ENCODE data around the gene CDH24. TPM values are rescaled to one million over a fixed set of nuclear protein-coding genes. Genes with fewer than 3 reads are reported as not detected.

The CDH24 gene
- total RNA-seq, 6 donors from 2014 or later = 2.0 to 8.0 (median 4.2) TPM

GRCh38 chr14:23023022-23023794 is 34.1 kb downstream of the CDH24 start:
- H3K36me3 ChIP-seq = peaks cover 4 to 41% (median 27%) of the 10 kb centered on the region in 4 donors
- no peak overlapping the region for H3K4me3 ChIP-seq
- DNase-seq = no peak
- ATAC-seq (ENCODE audit: low FRiP score in 2 of 2) = no peak
- TF ChIP-seq POLR2A (IDR thresholded peaks at IDR 0.05) (no peak), POLR2AphosphoS5 (IDR thresholded peaks at IDR 0.05) (no peak), CTCF (IDR thresholded peaks at IDR 0.05) (no peak), EP300 (IDR thresholded peaks at IDR 0.05) (no peak)
- peaks cover 0 to 5% (median under 1%) of the 10 kb centered on the region in 4 donors for H3K4me1 ChIP-seq
- H3K27ac ChIP-seq = no peak overlapping the region
- WGBS, 2 donors = 86 to 88% methylated on average over 8 of the region's 8 CpGs
- H3K9me3 ChIP-seq = no peaks in the 10 kb centered on the region
- H3K27me3 ChIP-seq = no peaks in the 10 kb centered on the region

DNA sequence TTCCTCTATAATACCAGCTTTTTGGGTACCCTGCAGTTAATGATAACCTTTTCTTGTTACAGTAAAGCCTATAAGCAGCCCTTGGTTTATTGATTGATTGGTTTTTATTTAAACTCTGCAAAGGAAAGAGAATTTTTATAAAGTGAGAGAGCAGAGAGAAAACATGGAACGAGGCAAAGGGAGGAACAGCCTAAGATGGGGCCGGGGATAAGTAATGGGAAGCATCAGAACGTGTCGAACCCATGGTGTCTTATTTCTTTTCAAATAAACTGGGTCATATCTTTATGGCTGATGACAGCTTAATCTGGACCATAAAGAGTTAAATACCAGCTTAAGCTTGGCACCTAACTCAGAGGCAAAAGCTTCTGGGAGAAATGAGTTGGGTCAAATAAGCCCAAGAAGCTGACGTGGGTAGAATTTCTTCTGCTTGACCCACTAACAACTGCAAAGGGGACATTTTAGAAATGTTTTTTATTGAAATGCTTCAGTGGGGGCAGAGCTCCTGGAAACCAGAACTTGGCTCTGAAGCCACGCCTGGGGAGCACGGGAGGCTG is 35.4 kb downstream of the CDH24 start:
- DNase-seq (no peak), ATAC-seq (ENCODE audit: low FRiP score in 2 of 2) (no peak)
- Histone ChIP-seq H3K9me3 (no peaks in the 10 kb centered on the region), H3K4me3 (no peak overlapping the region), H3K36me3 (peaks cover 4 to 28% (median 22%) of the 10 kb centered on the region in 4 donors), H3K27me3 (no peaks in the 10 kb centered on the region), H3K27ac (no peak overlapping the region), H3K4me1 (no peaks in the 10 kb centered on the region)
- 75 to 82% methylated on average over 7 of the region's 7 CpGs for WGBS, 2 donors
- TF ChIP-seq POLR2A (IDR thresholded peaks at IDR 0.05) = no peak

- no peak for ATAC-seq (ENCODE audit: low FRiP score in 2 of 2)
- Histone ChIP-seq H3K4me3 (no peak overlapping the region), H3K9me3 (no peaks in the 10 kb centered on the region), H3K27me3 (no peaks in the 10 kb centered on the region), H3K36me3 (peaks cover 4 to 25% (median 17%) of the 10 kb centered on the region in 4 donors), H3K27ac (no peak overlapping the region), H3K4me1 (no peaks in the 10 kb centered on the region)
- WGBS, 2 donors = 80 to 85% methylated on average over 9 of the region's 9 CpGs
- no peak for DNase-seq
- no peak for TF ChIP-seq EP300 (IDR thresholded peaks at IDR 0.05)
- TF ChIP-seq CTCF (IDR thresholded peaks at IDR 0.05) = no peak
- no peak for TF ChIP-seq POLR2A (IDR thresholded peaks at IDR 0.05)
- TF ChIP-seq POLR2AphosphoS5 (IDR thresholded peaks at IDR 0.05) = no peak
Measured at GRCh38 chr14:23021434-23021833, 35.9 kb downstream of the CDH24 start.

DNA sequence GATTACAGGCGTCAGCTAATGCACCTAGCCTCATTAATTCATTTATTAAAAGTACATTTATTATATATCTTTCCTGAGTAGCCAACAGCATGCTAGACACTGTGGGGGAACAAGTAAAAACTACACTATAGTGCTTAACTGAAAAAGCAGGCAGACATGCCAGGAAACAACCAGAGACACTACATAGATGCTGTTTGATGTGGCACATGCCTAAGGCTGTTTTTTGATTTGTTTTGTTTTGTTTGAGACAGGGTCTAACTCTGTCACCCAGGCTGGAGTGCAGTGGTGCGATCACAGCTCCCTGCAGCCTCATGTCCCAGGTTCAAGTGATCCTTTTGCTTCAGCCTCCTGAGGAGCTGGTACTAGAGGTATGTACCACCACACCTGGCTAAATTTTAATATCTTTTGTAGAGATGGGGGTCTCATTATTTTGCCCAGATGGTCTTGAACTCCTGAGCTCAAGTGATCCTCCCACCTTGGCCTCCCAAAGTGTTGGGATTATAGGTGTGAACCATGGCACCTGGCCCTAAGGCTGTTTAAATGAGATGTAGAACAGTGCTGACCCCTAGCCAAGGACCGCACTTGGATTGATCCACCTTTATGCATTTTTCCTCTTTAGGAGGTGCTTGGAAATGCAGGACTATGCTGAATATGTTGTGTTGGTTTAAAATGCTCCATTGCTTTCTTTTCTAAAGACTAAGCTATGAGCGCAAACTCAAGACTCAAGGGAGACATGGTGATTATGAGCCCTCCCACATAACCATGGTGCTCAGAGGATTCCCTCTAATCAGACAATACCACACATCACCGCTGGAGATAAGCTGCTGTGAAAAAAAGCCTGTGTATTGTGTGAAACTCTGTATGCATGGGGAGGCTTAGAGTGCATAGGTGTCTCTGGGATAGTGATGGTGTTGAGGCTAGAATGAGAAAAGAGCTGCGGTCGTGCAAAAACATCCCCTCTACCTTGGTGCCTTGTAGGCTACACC is 36.9 kb downstream of the CDH24 start:
- DNase-seq (no peak), ATAC-seq (ENCODE audit: low FRiP score in 2 of 2) (no peak)
- Histone ChIP-seq H3K4me3 (no peak overlapping the region), H3K9me3 (no peaks in the 10 kb centered on the region), H3K36me3 (peaks cover 0 to 15% (median 8%) of the 10 kb centered on the region in 4 donors), H3K27ac (no peak overlapping the region), H3K4me1 (no peaks in the 10 kb centered on the region), H3K27me3 (no peaks in the 10 kb centered on the region)
- WGBS, 2 donors = 90 to 94% methylated on average over 7 of the region's 7 CpGs
- TF ChIP-seq EP300 (IDR thresholded peaks at IDR 0.05) = no peak
- no peak for TF ChIP-seq POLR2AphosphoS5 (IDR thresholded peaks at IDR 0.05)
- TF ChIP-seq POLR2A (IDR thresholded peaks at IDR 0.05) = no peak
- no peak for TF ChIP-seq CTCF (IDR thresholded peaks at IDR 0.05)

DNA sequence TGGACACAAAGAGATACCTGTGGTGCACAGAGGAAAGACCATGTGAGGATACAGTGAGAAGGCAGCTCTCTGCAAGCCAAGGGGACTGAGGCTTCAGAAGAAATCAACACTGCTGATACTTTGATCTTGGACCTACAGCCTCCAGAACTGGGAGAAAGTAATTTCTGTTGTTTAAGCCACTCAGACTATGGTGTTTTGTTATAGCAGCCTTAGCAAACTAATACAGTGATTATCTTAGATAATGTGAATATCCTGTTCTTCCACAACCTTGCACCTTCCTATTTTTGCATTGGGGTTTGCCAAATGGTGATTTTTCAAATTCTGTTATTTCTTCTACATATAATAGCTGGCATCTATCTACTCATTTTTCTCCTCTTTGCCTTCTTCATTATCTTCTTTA is 39.2 kb downstream of the CDH24 start:
- H3K27me3 ChIP-seq = no peaks in the 10 kb centered on the region
- H3K4me1 ChIP-seq = no peaks in the 10 kb centered on the region
- TF ChIP-seq POLR2A (IDR thresholded peaks at IDR 0.05) (no peak), POLR2AphosphoS5 (IDR thresholded peaks at IDR 0.05) (no peak), CTCF (IDR thresholded peaks at IDR 0.05) (no peak)
- no peak for ATAC-seq (ENCODE audit: low FRiP score in 2 of 2)
- DNase-seq = no peak
- no peaks in the 10 kb centered on the region for H3K36me3 ChIP-seq
- no peaks in the 10 kb centered on the region for H3K9me3 ChIP-seq
- H3K27ac ChIP-seq = no peak overlapping the region
- no peak overlapping the region for H3K4me3 ChIP-seq

Data from upper lobe of left lung (tissue), 6 donors.